H9 (cell line): Measurements from ENCODE around the gene APOLD1. TPM values are rescaled to one million over a fixed set of nuclear protein-coding genes. Genes with fewer than 3 reads are reported as not detected.

ENCODE experiments used
- DNase-seq: peaks from one replicate; pipeline ENCODE4 v3.0.0-alpha.2; 2017
- H2AFZ ChIP-seq: one replicate; pipeline ENCODE4 v1.6.1; 2013; ENCODE audit warnings: mild to moderate bottlenecking, low read length, control low read depth, moderate library complexity
- H2AK5ac ChIP-seq: 2 replicates; pipeline ENCODE4 v1.6.1; 2013; ENCODE audit warnings: low read length, control low read depth, mixed read lengths; ENCODE audit not compliant: insufficient read length
- H2BK120ac ChIP-seq: one replicate; pipeline ENCODE4 v1.6.1; 2013; ENCODE audit warnings: low read depth, mild to moderate bottlenecking, low read length, control low read depth, inconsistent platforms; ENCODE audit not compliant: poor library complexity, severe bottlenecking
- H2BK12ac ChIP-seq: 2 replicates; pipeline ENCODE4 v1.6.1; 2013; ENCODE audit warnings: low read length, control low read depth, mixed read lengths, low read depth; ENCODE audit not compliant: insufficient read length
- H2BK15ac ChIP-seq: 2 replicates; pipeline ENCODE4 v1.6.1; 2013; ENCODE audit warnings: low read depth, low read length, control low read depth
- H2BK20ac ChIP-seq: one replicate; pipeline ENCODE4 v1.6.1; 2013; ENCODE audit warnings: low read depth, mild to moderate bottlenecking, low read length, control low read depth, inconsistent platforms; ENCODE audit not compliant: poor library complexity, severe bottlenecking
- H2BK5ac ChIP-seq: 2 replicates; pipeline ENCODE4 v1.6.1; 2013; ENCODE audit warnings: low read length, control low read depth, mixed read lengths; ENCODE audit not compliant: insufficient read length
- H3K14ac ChIP-seq: 2 replicates; pipeline ENCODE4 v1.6.1; 2013; ENCODE audit warnings: low read length, control low read depth; ENCODE audit not compliant: insufficient read depth
- H3K18ac ChIP-seq: 2 replicates; pipeline ENCODE4 v1.6.1; 2013; ENCODE audit warnings: low read depth, mild to moderate bottlenecking, mixed read lengths, low read length, control low read depth; ENCODE audit not compliant: insufficient read length
- H3K23ac ChIP-seq: 2 replicates; pipeline ENCODE4 v1.6.1; 2013; ENCODE audit warnings: low read length, control low read depth, mixed read lengths, low read depth; ENCODE audit not compliant: insufficient read length
- H3K23me2 ChIP-seq: 2 replicates; pipeline ENCODE4 v1.6.1; 2013; ENCODE audit warnings: low read depth, mild to moderate bottlenecking, mixed read lengths, low read length, control low read depth; ENCODE audit not compliant: insufficient read length, poor library complexity, severe bottlenecking
- H3K27ac ChIP-seq: 2 replicates; pipeline ENCODE4 v1.5.1; 2013; ENCODE audit warnings: low read length, control low read depth, mixed read lengths, low read depth; ENCODE audit not compliant: insufficient read length
- H3K27me3 ChIP-seq: 2 replicates; pipeline ENCODE4 v1.6.1; 2013; ENCODE audit warnings: low read length, control low read depth, inconsistent platforms; ENCODE audit not compliant: insufficient read depth
- H3K4ac ChIP-seq: 2 replicates; pipeline ENCODE4 v1.6.1; 2013; ENCODE audit warnings: low read depth, mild to moderate bottlenecking, control low read depth, inconsistent platforms, low read length, moderate library complexity
- H3K4me1 ChIP-seq: 2 replicates; pipeline ENCODE4 v1.6.1; 2013; ENCODE audit warnings: low read length, control low read depth, inconsistent platforms; ENCODE audit not compliant: insufficient read depth
- H3K4me2 ChIP-seq: 2 replicates; pipeline ENCODE4 v1.6.1; 2013; ENCODE audit warnings: low read length, control low read depth, mixed read lengths; ENCODE audit not compliant: insufficient read length, insufficient read depth
- H3K56ac ChIP-seq: 2 replicates; pipeline ENCODE4 v1.6.1; 2013; ENCODE audit warnings: low read depth, mild to moderate bottlenecking, mixed read lengths, low read length, control low read depth; ENCODE audit not compliant: insufficient read length
- H3K79me1 ChIP-seq: 2 replicates; pipeline ENCODE4 v1.6.1; 2013; ENCODE audit warnings: low read depth, mild to moderate bottlenecking, moderate library complexity, low read length, control low read depth, inconsistent platforms; ENCODE audit not compliant: insufficient read depth, poor library complexity, severe bottlenecking
- H3K79me2 ChIP-seq: 2 replicates; pipeline ENCODE4 v1.6.1; 2013; ENCODE audit warnings: low read length, control low read depth, inconsistent platforms; ENCODE audit not compliant: insufficient read depth
- H3K9ac ChIP-seq: 2 replicates; pipeline ENCODE4 v1.6.1; 2013; ENCODE audit warnings: low read length, control low read depth, mixed read lengths; ENCODE audit not compliant: insufficient read length; ENCODE audit errors: extremely low read depth
- H3K9me3 ChIP-seq: one replicate; pipeline ENCODE4 v1.6.1; 2013; ENCODE audit warnings: low read depth, low read length, inconsistent platforms; ENCODE audit not compliant: control insufficient read depth
- H3T11ph ChIP-seq: one replicate; pipeline ENCODE4 v1.6.1; 2013; ENCODE audit warnings: mild to moderate bottlenecking, low read length, control low read depth, inconsistent platforms
- H4K20me1 ChIP-seq: one replicate; pipeline ENCODE4 v1.6.1; 2013; ENCODE audit not compliant: control insufficient read depth, insufficient read length, insufficient read depth
- H4K5ac ChIP-seq: 2 replicates; pipeline ENCODE4 v1.6.1; 2013; ENCODE audit warnings: low read depth, mild to moderate bottlenecking, mixed read lengths, low read length, control low read depth; ENCODE audit not compliant: insufficient read length
- H4K8ac ChIP-seq: replicated peaks from 2 replicates; pipeline ENCODE4 v1.6.1; 2013; ENCODE audit warnings: low read length, control low read depth, mixed read lengths, low read depth; ENCODE audit not compliant: insufficient read length
- H4K91ac ChIP-seq: 2 replicates; pipeline ENCODE4 v1.6.1; 2013; ENCODE audit warnings: low read depth, mild to moderate bottlenecking, moderate library complexity, mixed read lengths, low read length, control low read depth; ENCODE audit not compliant: insufficient read length
- H3K27ac Mint-ChIP-seq, 3 experiments: 2 replicates in 2 of 3; 3 replicates in 1 of 3; pipeline ENCODE4 v1.8.0; 2020 to 2021; ENCODE audit warnings: mixed read lengths in 3 of 3, mild to moderate bottlenecking in 1 of 3, moderate library complexity in 1 of 3
- H3K27me3 Mint-ChIP-seq: 2 replicates; pipeline ENCODE4 v1.8.0; 2021; ENCODE audit warnings: low read depth, mild to moderate bottlenecking, moderate library complexity, mixed read lengths
- H3K36me3 Mint-ChIP-seq, 3 experiments: 2 replicates in 2 of 3; 3 replicates in 1 of 3; pipeline ENCODE4 v1.8.0; 2020 to 2021; ENCODE audit warnings: low read depth in 3 of 3, mixed read lengths in 3 of 3; ENCODE audit not compliant: insufficient read depth in 1 of 3
- H3K4me1 Mint-ChIP-seq, 2 experiments: 2 replicates each; pipeline ENCODE4 v1.8.0; 2020; ENCODE audit warnings: mixed read lengths in 2 of 2
- H3K4me3 Mint-ChIP-seq, 2 experiments: 2 replicates in 1 of 2; 3 replicates in 1 of 2; pipeline ENCODE4 v1.8.0; 2020 to 2021; ENCODE audit warnings: mild to moderate bottlenecking in 2 of 2, mixed read lengths in 2 of 2, moderate library complexity in 1 of 2
- H3K9me3 Mint-ChIP-seq, 2 experiments: 2 replicates in 1 of 2; 3 replicates in 1 of 2; pipeline ENCODE4 v1.8.0; 2020; ENCODE audit warnings: mild to moderate bottlenecking in 2 of 2, mixed read lengths in 2 of 2, moderate library complexity in 1 of 2
- WGBS: extraction: QIAGEN DNeasy Blood & Tissue Kit; methylation state at CpG from one replicate; pipeline ENCODE4 v1.1.7; 2013; ENCODE audit warnings: missing lambda C conversion rate, low lambda C conversion rate, mixed read lengths; ENCODE audit not compliant: insufficient read length; ENCODE audit errors: extremely low coverage; 5-methylcytosine and 5-hydroxymethylcytosine counted together
- total RNA-seq: library from RNA; stranded (reverse); gene quantifications from 2 replicates; pipeline ENCODE4 v1.2.1, GENCODE V29; 2021
- TF ChIP-seq, protein P1 (sequence below): fragments of 200-600 bp; sonication (generic); conservative IDR thresholded peaks from 3 replicates; pipeline ENCODE4 v1.8.0; 2021; ENCODE audit warnings: antibody characterized with exemption, mild to moderate bottlenecking

Gene APOLD1
- total RNA-seq, 1 experiment from 2014 or later = 0.48 TPM

DNA sequence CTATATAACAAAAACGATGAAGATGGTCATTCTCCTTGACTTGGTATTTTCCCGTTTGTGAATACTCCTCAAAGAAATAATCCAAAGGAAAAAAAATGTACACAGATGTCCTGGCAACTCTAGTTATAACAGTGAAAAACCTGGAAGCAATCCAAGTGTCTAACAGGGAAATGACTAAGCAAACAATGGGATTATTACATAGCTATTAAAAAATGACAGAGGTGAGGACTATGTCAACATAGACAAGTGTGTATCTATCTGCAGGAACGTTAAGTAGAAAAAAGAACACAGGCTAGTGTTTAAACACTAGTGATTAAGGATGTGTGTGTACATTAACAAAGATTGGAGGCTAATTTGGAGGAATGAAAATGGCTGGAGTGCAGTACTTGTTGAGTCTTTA lies 5.9 kb upstream of the APOLD1 start:
- Mint-ChIP-seq H3K9me3 (no peaks in the 10 kb centered on the region; a peak in 1 of 5 replicates), H3K4me1 (peaks cover 3% of the 10 kb centered on the region in 2 experiments; a peak in 3 of 4 replicates), H3K27ac (no peak overlapping the region), H3K36me3 (no peaks in the 10 kb centered on the region), H3K27me3 (peaks cover 19% of the 10 kb centered on the region), H3K4me3 (no peak overlapping the region)
- Histone ChIP-seq H4K5ac (no peak overlapping the region), H3K79me1 (no peaks in the 10 kb centered on the region), H3K14ac (no peak overlapping the region), H3K27me3 (no peaks in the 10 kb centered on the region; the same call in 1 of the 2 replicates), H3K23ac (no peak overlapping the region), H3T11ph (no peak overlapping the region), H3K9me3 (no peaks in the 10 kb centered on the region), H2BK12ac (no peak overlapping the region), H4K91ac (no peak overlapping the region), H3K18ac (no peak overlapping the region), H2AFZ (no peak overlapping the region), H3K4me1 (no peaks in the 10 kb centered on the region), H2BK20ac (no peak overlapping the region), H4K20me1 (no peaks in the 10 kb centered on the region), H3K4me2 (no peak overlapping the region), H3K23me2 (no peaks in the 10 kb centered on the region), H3K27ac (no peak overlapping the region), H3K9ac (no peak overlapping the region), H2BK120ac (no peak overlapping the region), H3K79me2 (no peaks in the 10 kb centered on the region), H2BK5ac (no peak overlapping the region), H4K8ac (no peak overlapping the region), H2BK15ac (no peak overlapping the region), H3K56ac (no peak overlapping the region), H3K4ac (no peak overlapping the region), H2AK5ac (no peak overlapping the region)
- no peak for DNase-seq
- TF ChIP-seq, protein P1, sequence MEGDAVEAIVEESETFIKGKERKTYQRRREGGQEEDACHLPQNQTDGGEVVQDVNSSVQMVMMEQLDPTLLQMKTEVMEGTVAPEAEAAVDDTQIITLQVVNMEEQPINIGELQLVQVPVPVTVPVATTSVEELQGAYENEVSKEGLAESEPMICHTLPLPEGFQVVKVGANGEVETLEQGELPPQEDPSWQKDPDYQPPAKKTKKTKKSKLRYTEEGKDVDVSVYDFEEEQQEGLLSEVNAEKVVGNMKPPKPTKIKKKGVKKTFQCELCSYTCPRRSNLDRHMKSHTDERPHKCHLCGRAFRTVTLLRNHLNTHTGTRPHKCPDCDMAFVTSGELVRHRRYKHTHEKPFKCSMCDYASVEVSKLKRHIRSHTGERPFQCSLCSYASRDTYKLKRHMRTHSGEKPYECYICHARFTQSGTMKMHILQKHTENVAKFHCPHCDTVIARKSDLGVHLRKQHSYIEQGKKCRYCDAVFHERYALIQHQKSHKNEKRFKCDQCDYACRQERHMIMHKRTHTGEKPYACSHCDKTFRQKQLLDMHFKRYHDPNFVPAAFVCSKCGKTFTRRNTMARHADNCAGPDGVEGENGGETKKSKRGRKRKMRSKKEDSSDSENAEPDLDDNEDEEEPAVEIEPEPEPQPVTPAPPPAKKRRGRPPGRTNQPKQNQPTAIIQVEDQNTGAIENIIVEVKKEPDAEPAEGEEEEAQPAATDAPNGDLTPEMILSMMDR = no peak
- WGBS = no CpG with 5 or more reads among the region's 3 CpGs
